Kidney epithelial cell (primary cell): ENCODE measurements around the gene GYPC. TPM values are rescaled to one million over a fixed set of nuclear protein-coding genes. Genes with fewer than 3 reads are reported as not detected.

Experiments used
- DNase-seq: peaks from one replicate; pipeline ENCODE4 v3.0.0-alpha.2; 2010; ENCODE audit warnings: low read depth
- H3K27me3 ChIP-seq: 2 replicates; pipeline ENCODE4 v1.6.0; 2011; ENCODE audit warnings: low read length; ENCODE audit not compliant: control insufficient read depth, insufficient read depth
- H3K36me3 ChIP-seq: 2 replicates; pipeline ENCODE4 v1.5.1; 2011; ENCODE audit warnings: low read length; ENCODE audit not compliant: control insufficient read depth, insufficient read depth
- H3K4me3 ChIP-seq: 2 replicates; pipeline ENCODE4 v1.5.1; 2011; ENCODE audit warnings: low read depth, mild to moderate bottlenecking, control low read depth, low read length
- total RNA-seq: library from RNA; depleted of rRNA; stranded (reverse); fragments of >200 nt; gene quantifications from 2 replicates; pipeline ENCODE4 v1.2.3, GENCODE V29; 2015
- TF ChIP-seq, protein P1 (sequence below): IDR thresholded peaks from 2 replicates; pipeline ENCODE4 v1.5.1; 2011; ENCODE audit warnings: mild to moderate bottlenecking, moderate library complexity, low read length, control low read depth, inconsistent platforms; ENCODE audit not compliant: insufficient read depth, poor library complexity, severe bottlenecking

Gene GYPC
- total RNA-seq, 1 donor from 2014 or later, result 127 TPM

DNA sequence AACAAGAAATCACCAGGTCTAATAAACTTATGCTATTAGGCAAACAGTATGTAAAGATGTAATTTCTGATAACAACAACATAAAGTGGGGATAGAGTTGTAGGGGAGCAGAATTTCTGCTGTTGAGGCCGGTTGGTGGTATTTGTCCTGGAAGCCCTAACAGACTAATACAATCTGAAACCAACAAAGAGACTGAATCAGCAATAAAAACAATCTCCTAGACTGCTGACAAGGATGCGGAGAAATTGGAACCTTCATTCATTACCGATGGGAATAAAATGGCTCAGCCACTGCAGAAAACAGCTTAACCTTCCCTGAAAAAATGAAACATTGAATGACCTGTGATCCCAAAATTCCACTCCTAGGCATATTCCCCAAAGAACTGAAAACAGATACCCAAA, 88.7 kb downstream of the GYPC start:
- no peaks in the 10 kb centered on the region for H3K27me3 ChIP-seq
- no peaks in the 10 kb centered on the region for H3K36me3 ChIP-seq
- DNase-seq, result no peak
- TF ChIP-seq, protein P1, sequence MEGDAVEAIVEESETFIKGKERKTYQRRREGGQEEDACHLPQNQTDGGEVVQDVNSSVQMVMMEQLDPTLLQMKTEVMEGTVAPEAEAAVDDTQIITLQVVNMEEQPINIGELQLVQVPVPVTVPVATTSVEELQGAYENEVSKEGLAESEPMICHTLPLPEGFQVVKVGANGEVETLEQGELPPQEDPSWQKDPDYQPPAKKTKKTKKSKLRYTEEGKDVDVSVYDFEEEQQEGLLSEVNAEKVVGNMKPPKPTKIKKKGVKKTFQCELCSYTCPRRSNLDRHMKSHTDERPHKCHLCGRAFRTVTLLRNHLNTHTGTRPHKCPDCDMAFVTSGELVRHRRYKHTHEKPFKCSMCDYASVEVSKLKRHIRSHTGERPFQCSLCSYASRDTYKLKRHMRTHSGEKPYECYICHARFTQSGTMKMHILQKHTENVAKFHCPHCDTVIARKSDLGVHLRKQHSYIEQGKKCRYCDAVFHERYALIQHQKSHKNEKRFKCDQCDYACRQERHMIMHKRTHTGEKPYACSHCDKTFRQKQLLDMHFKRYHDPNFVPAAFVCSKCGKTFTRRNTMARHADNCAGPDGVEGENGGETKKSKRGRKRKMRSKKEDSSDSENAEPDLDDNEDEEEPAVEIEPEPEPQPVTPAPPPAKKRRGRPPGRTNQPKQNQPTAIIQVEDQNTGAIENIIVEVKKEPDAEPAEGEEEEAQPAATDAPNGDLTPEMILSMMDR, result no peak
- no peak overlapping the region for H3K4me3 ChIP-seq

Other genes starting within 250 kb of the GYPC start
- not detected in 2 replicates for gene TEX51, start 242.7 kb downstream of the GYPC start, total RNA-seq